H1 (cell line): ENCODE measurements around the gene DNER. TPM values are rescaled to one million over a fixed set of nuclear protein-coding genes. Genes with fewer than 3 reads are reported as not detected.

Source experiments
- CTCF ChIA-PET: fragments of 300-600 bp; sonication (Branson Sonifier 250); formaldehyde crosslinking; loops from one replicate; lab custom pipeline; 2021; ENCODE audit not compliant: partially characterized antibody; lab: Charles Lee
- POLR2A ChIA-PET: fragments of 300-600 bp; sonication (Branson Sonifier 250); formaldehyde crosslinking; loops from one replicate; lab custom pipeline; 2021; ENCODE audit warnings: inconsistent platforms; ENCODE audit not compliant: partially characterized antibody; lab: Charles Lee
- DNase-seq, 2 experiments: peaks; one replicate each; pipeline versions ENCODE4 v3.0.0 to v3.0.0-alpha.2; 2010 to 2022; ENCODE audit warnings: low spot score in 2 of 2, low read depth in 1 of 2, mixed read lengths in 1 of 2
- FAIRE-seq: peaks from 2 replicates; lab custom pipeline; 2011; peaks lifted over from hg19 to GRCh38; lab: Jason Lieb, UNC
- H2AFZ ChIP-seq: 2 replicates; pipeline ENCODE4 v1.8.1; 2012; ENCODE audit warnings: low read length, inconsistent platforms
- H2AK5ac ChIP-seq: 2 replicates; pipeline ENCODE4 v1.6.1; 2013; ENCODE audit warnings: low read depth, low read length
- H2BK120ac ChIP-seq: replicated peaks from 2 replicates; pipeline ENCODE3; 2013; ENCODE audit warnings: low read depth, low read length, inconsistent platforms
- H2BK12ac ChIP-seq: 2 replicates; pipeline ENCODE4 v1.6.1; 2013; ENCODE audit warnings: low read depth, low read length
- H2BK15ac ChIP-seq: 2 replicates; pipeline ENCODE4 v1.6.1; 2013; ENCODE audit warnings: low read length
- H2BK20ac ChIP-seq: 2 replicates; pipeline ENCODE4 v1.6.1; 2013; ENCODE audit warnings: low read length
- H2BK5ac ChIP-seq: 2 replicates; pipeline ENCODE4 v1.6.1; 2013; ENCODE audit warnings: low read depth, low read length
- H3K14ac ChIP-seq: 2 replicates; pipeline ENCODE4 v1.6.1; 2013; ENCODE audit warnings: inconsistent platforms; ENCODE audit not compliant: insufficient read length
- H3K18ac ChIP-seq: 2 replicates; pipeline ENCODE4 v1.6.1; 2013; ENCODE audit warnings: low read length; ENCODE audit errors: extremely low read depth
- H3K23ac ChIP-seq: 2 replicates; pipeline ENCODE4 v1.6.1; 2013; ENCODE audit warnings: inconsistent platforms; ENCODE audit not compliant: insufficient read length
- H3K23me2 ChIP-seq: 2 replicates; pipeline ENCODE4 v1.6.1; 2013; ENCODE audit warnings: low read depth, low read length
- H3K27ac ChIP-seq: 2 replicates; pipeline ENCODE4 v1.6.1; 2011; ENCODE audit warnings: low read depth, low read length, inconsistent platforms
- H3K27me3 ChIP-seq, 4 experiments: replicated peaks in 1 of 4; 1 replicate in 1 of 4; 2 replicates in 3 of 4; pipeline versions ENCODE4 v1.6.1 to v1.8.1; 2011 to 2013; ENCODE audit warnings: low read length in 3 of 4, mild to moderate bottlenecking in 3 of 4, inconsistent platforms in 2 of 4, mixed read lengths in 2 of 4, moderate library complexity in 1 of 4; ENCODE audit not compliant: control insufficient read depth in 3 of 4, insufficient read depth in 3 of 4; ENCODE audit errors: extremely low read depth in 1 of 4
- H3K36me3 ChIP-seq, 4 experiments: 2 replicates each; pipeline versions ENCODE4 v1.6.1 to v1.8.1; 2011 to 2013; ENCODE audit warnings: mild to moderate bottlenecking in 4 of 4, low read length in 3 of 4, moderate library complexity in 2 of 4, control low read depth in 1 of 4, inconsistent platforms in 1 of 4; ENCODE audit not compliant: insufficient read depth in 4 of 4, control insufficient read depth in 2 of 4
- H3K4ac ChIP-seq: replicated peaks from 2 replicates; pipeline ENCODE3; 2013; ENCODE audit warnings: low read length, low read depth, mixed read lengths, inconsistent platforms; ENCODE audit not compliant: insufficient read length
- H3K4me1 ChIP-seq, 4 experiments: replicated peaks in 1 of 4; 1 replicate in 1 of 4; 2 replicates in 3 of 4; pipeline versions ENCODE4 v1.6.1 to v1.8.1; 2011 to 2013; ENCODE audit warnings: low read length in 3 of 4, inconsistent platforms in 2 of 4, mixed read lengths in 1 of 4; ENCODE audit not compliant: insufficient read depth in 4 of 4, control insufficient read depth in 3 of 4
- H3K4me2 ChIP-seq, 2 experiments: 2 replicates each; pipeline versions ENCODE4 v1.6.1 to v1.8.1; 2011 to 2013; ENCODE audit warnings: low read depth in 2 of 2, low read length in 2 of 2, control low read depth in 1 of 2, inconsistent platforms in 1 of 2, mild to moderate bottlenecking in 1 of 2; ENCODE audit not compliant: insufficient read depth in 1 of 2
- H3K4me3 ChIP-seq, 4 experiments: fragments of 200-600, 300-600 bp in 1 of 4; sonication (generic), shearing (Covaris generic), sonication (Bioruptor Twin) in 1 of 4; 2 replicates each; pipeline versions ENCODE4 v1.5.1 to v1.8.1; 2011 to 2016; ENCODE audit warnings: low read length in 4 of 4, low read depth in 3 of 4, control low read depth in 2 of 4, inconsistent platforms in 2 of 4, mild to moderate bottlenecking in 2 of 4, mixed read lengths in 1 of 4, moderate library complexity in 1 of 4; ENCODE audit not compliant: insufficient read depth in 2 of 4; ENCODE audit errors: extremely low read depth in 1 of 4
- H3K56ac ChIP-seq: replicated peaks from 2 replicates; pipeline ENCODE3; 2013; ENCODE audit warnings: low read depth, mild to moderate bottlenecking, mixed read lengths, low read length, inconsistent platforms; ENCODE audit not compliant: insufficient read length
- H3K79me1 ChIP-seq: 2 replicates; pipeline ENCODE4 v1.6.1; 2013; ENCODE audit warnings: low read depth, low read length, control low read depth
- H3K79me2 ChIP-seq, 2 experiments: 2 replicates each; pipeline versions ENCODE4 v1.6.1 to v1.8.1; 2012 to 2013; ENCODE audit warnings: low read length in 2 of 2, mild to moderate bottlenecking in 2 of 2, inconsistent platforms in 1 of 2; ENCODE audit not compliant: insufficient read depth in 2 of 2, control insufficient read depth in 1 of 2
- H3K9ac ChIP-seq, 4 experiments: replicated peaks in 1 of 4; 1 replicate in 1 of 4; 2 replicates in 3 of 4; pipeline versions ENCODE4 v1.6.1 to v1.8.1; 2011 to 2013; ENCODE audit warnings: low read depth in 3 of 4, low read length in 3 of 4, control low read depth in 2 of 4, mild to moderate bottlenecking in 2 of 4, moderate library complexity in 2 of 4, inconsistent platforms in 1 of 4; ENCODE audit errors: extremely low read depth in 1 of 4
- H3K9me3 ChIP-seq, 2 experiments: 2 replicates each; pipeline versions ENCODE4 v1.6.1 to v1.8.1; 2012 to 2013; ENCODE audit warnings: mild to moderate bottlenecking in 2 of 2, moderate library complexity in 2 of 2, control low read depth in 1 of 2, inconsistent platforms in 1 of 2, low read depth in 1 of 2, low read length in 1 of 2, mixed read lengths in 1 of 2; ENCODE audit not compliant: insufficient read depth in 2 of 2
- H4K20me1 ChIP-seq, 2 experiments: replicated peaks in 1 of 2; 2 replicates each; pipeline versions ENCODE3 to v1.8.1; 2011 to 2013; ENCODE audit warnings: inconsistent platforms in 2 of 2, low read length in 2 of 2, mild to moderate bottlenecking in 1 of 2; ENCODE audit not compliant: insufficient read depth in 2 of 2, control insufficient read depth in 1 of 2
- H4K5ac ChIP-seq: 2 replicates; pipeline ENCODE4 v1.6.1; 2013; ENCODE audit warnings: low read length, low read depth, mixed read lengths, inconsistent platforms; ENCODE audit not compliant: insufficient read length
- H4K8ac ChIP-seq: 2 replicates; pipeline ENCODE4 v1.8.0; 2013; ENCODE audit warnings: mild to moderate bottlenecking, moderate library complexity, low read length, inconsistent platforms; ENCODE audit not compliant: insufficient read depth; ENCODE audit errors: extremely low read depth
- H4K91ac ChIP-seq: replicated peaks from 2 replicates; pipeline ENCODE3; 2013; ENCODE audit warnings: low read length, mixed read lengths, inconsistent platforms; ENCODE audit not compliant: insufficient read length
- CEBPB ChIP-seq: IDR thresholded peaks from 2 replicates; pipeline ENCODE4 v1.6.1; 2012; ENCODE audit warnings: low read depth, low read length
- CTCF ChIP-seq, 3 experiments: IDR thresholded peaks; 1 replicate in 2 of 3; 2 replicates in 1 of 3; pipeline versions ENCODE4 v1.5.1 to v1.6.1; 2011; ENCODE audit warnings: low read length in 3 of 3, mild to moderate bottlenecking in 3 of 3, inconsistent platforms in 2 of 3, low read depth in 1 of 3, moderate library complexity in 1 of 3; ENCODE audit not compliant: insufficient read depth in 1 of 3; ENCODE audit errors: control extremely low read depth in 1 of 3
- RAD21 ChIP-seq, 2 experiments: IDR thresholded peaks in 1 of 2; conservative IDR thresholded peaks in 1 of 2; 2 replicates each; pipeline ENCODE4 v1.6.1; 2011; ENCODE audit warnings: low read depth in 2 of 2, low read length in 2 of 2, improper control_type of control experiment in 1 of 2, inconsistent platforms in 1 of 2, mild to moderate bottlenecking in 1 of 2, moderate library complexity in 1 of 2
- WGBS, 2 experiments: shearing (Covaris generic) in 1 of 2; methylation state at CpG; one replicate each; pipeline versions ENCODE4 v1.1.6 to v1.1.7; 2013 to 2015; ENCODE audit warnings: low lambda C conversion rate in 2 of 2, mixed read lengths in 2 of 2, inconsistent platforms in 1 of 2, low coverage in 1 of 2, missing lambda C conversion rate in 1 of 2; ENCODE audit not compliant: insufficient replicate concordance in 2 of 2, insufficient coverage in 1 of 2, insufficient read length in 1 of 2; ENCODE audit errors: extremely low coverage in 1 of 2, missing lambda C conversion rate in 1 of 2; 5-methylcytosine and 5-hydroxymethylcytosine counted together
- polyA plus RNA-seq, 7 experiments: library from polyadenylated mRNA; depleted of rRNA in 3 of 7; stranded (reverse) in 5 of 7; unstranded in 2 of 7; fragments of >200 nt in 5 of 7; fragments of 200-250 nt in 2 of 7; gene quantifications; 1 replicate in 5 of 7; 2 replicates in 1 of 7; 4 replicates in 1 of 7; pipeline versions ENCODE4 v1.2.1 to v1.2.3, GENCODE V29; 2011 to 2013; ENCODE audit warnings: missing spikeins in 2 of 7, mixed read lengths in 2 of 7
- total RNA-seq: library from RNA; stranded (reverse); fragmentation: NEBNext Ultra II Directional; extraction: Animal tissue kit (Norgen Biotek cat#: 25700); gene quantifications from 2 replicates; pipeline ENCODE4 v1.2.1, GENCODE V29; 2021

The DNER gene
- total and polyA plus RNA-seq, 2 of the 8 experiments (the other 6 are each of a cell fraction or from before 2014, with no cell fraction given), result 6.8 to 16.3 TPM

GRCh38 chr2:229748950-229749349 is 34.6 kb upstream of the DNER start:
- no peak for DNase-seq
- no peak overlapping the region for H3K4me3 ChIP-seq
- no peaks in the 10 kb centered on the region for H3K36me3 ChIP-seq
- H3K27ac ChIP-seq, result no peak overlapping the region
- H2BK120ac ChIP-seq, result no peak overlapping the region
- no peak overlapping the region for H3K18ac ChIP-seq
- no peaks in the 10 kb centered on the region for H3K27me3 ChIP-seq
- no peak overlapping the region for H3K14ac ChIP-seq
- H2AFZ ChIP-seq, result no peak overlapping the region
- no peak overlapping the region for H2BK12ac ChIP-seq
- no peak overlapping the region for H2BK20ac ChIP-seq
- H3K9ac ChIP-seq, result no peak overlapping the region
- no peak overlapping the region for H4K5ac ChIP-seq
- H4K91ac ChIP-seq, result no peak overlapping the region
- H2BK15ac ChIP-seq, result no peak overlapping the region
- H3K23me2 ChIP-seq, result no peaks in the 10 kb centered on the region
- H2BK5ac ChIP-seq, result no peak overlapping the region
- H3K4me2 ChIP-seq, result no peak overlapping the region
- no peak overlapping the region for H4K8ac ChIP-seq
- H3K56ac ChIP-seq, result no peak overlapping the region
- H3K79me1 ChIP-seq, result no peaks in the 10 kb centered on the region
- no peaks in the 10 kb centered on the region for H3K9me3 ChIP-seq
- peak; percentile 25 to 44; a peak in 2 of 4 replicates for TF ChIP-seq RAD21 (IDR thresholded peaks at IDR 0.05 in 1 of 2, conservative IDR thresholded peaks at IDR 0.05 in 1 of 2; ENCODE audit: low read depth in 2 of 2, low read length in 2 of 2)
- peak; percentile 29 to 53 (median 31) for TF ChIP-seq CTCF (IDR thresholded peaks at IDR 0.05; ENCODE audit: control extremely low read depth in 1 of 3, insufficient read depth in 1 of 3, low read depth in 1 of 3, low read length in 3 of 3)
- no peak for TF ChIP-seq CEBPB
- no peak overlapping the region for H3K23ac ChIP-seq
- WGBS, 2 experiments, result 79% methylated on average over 3 of the region's 3 CpGs; no CpG with 5 or more reads in 1 of the 2 experiments
- H4K20me1 ChIP-seq, result no peaks in the 10 kb centered on the region
- ChIA-PET POLR2A (interaction anchor here (0.6 kb wide), 1 partner anchor 55 kb away, joined by 3 read pairs; no protein-coding TSS in a partner anchor), CTCF (interaction anchor here (2.3 kb wide), 1 partner anchor 12 kb away, joined by 5 read pairs; no protein-coding TSS in a partner anchor)
- no peak overlapping the region for H3K4ac ChIP-seq
- no peak overlapping the region for H2AK5ac ChIP-seq
- no peaks in the 10 kb centered on the region for H3K79me2 ChIP-seq
- FAIRE-seq, result no peak
- H3K4me1 ChIP-seq, result peaks cover 0 to 4% (median 0%) of the 10 kb centered on the region in 4 experiments; a peak in 3 of 7 replicates
